Measurements from ENCODE around the gene ZNF664. TPM values are rescaled to one million over a fixed set of nuclear protein-coding genes. Genes with fewer than 3 reads are reported as not detected.

ZNF664 gene
- polyA plus RNA-seq, 2 donors: 16.6 to 18.3 TPM

GRCh38 chr12:124022161-124022560 lies 49.1 kb downstream of the ZNF664 start:
- Histone ChIP-seq H3K27me3 (ENCODE audit: control insufficient read depth in 1 of 2, insufficient read depth in 2 of 2, low read length in 2 of 2) (no peaks in the 10 kb centered on the region), H3K27ac (ENCODE audit: low read depth in 2 of 2, low read length in 1 of 2) (no peak overlapping the region), H3K4me3 (ENCODE audit: low read depth in 1 of 2, low read length in 2 of 2) (no peak overlapping the region), H3K36me3 (ENCODE audit: control insufficient read depth in 2 of 2, insufficient read depth in 2 of 2, low read length in 1 of 2) (no peaks in the 10 kb centered on the region), H3K4me1 (ENCODE audit: control insufficient read depth in 2 of 2, insufficient read depth in 2 of 2, low read length in 1 of 2) (no peaks in the 10 kb centered on the region), H3K9me3 (ENCODE audit: control insufficient read depth in 2 of 2, insufficient read depth in 1 of 2, low read depth in 1 of 2, low read length in 1 of 2) (no peaks in the 10 kb centered on the region)
- WGBS, 2 donors: 92 to 93% methylated on average over 3 of the region's 3 CpGs

- Histone ChIP-seq H3K27ac (ENCODE audit: low read depth in 2 of 2, low read length in 1 of 2) (no peak overlapping the region), H3K4me1 (ENCODE audit: control insufficient read depth in 2 of 2, insufficient read depth in 2 of 2, low read length in 1 of 2) (no peaks in the 10 kb centered on the region), H3K4me3 (ENCODE audit: low read depth in 1 of 2, low read length in 2 of 2) (no peak overlapping the region), H3K9me3 (ENCODE audit: control insufficient read depth in 2 of 2, insufficient read depth in 1 of 2, low read depth in 1 of 2, low read length in 1 of 2) (no peaks in the 10 kb centered on the region), H3K27me3 (ENCODE audit: control insufficient read depth in 1 of 2, insufficient read depth in 2 of 2, low read length in 2 of 2) (no peaks in the 10 kb centered on the region), H3K36me3 (ENCODE audit: control insufficient read depth in 2 of 2, insufficient read depth in 2 of 2, low read length in 1 of 2) (no peaks in the 10 kb centered on the region)
- WGBS, 2 donors: 70 to 71% methylated on average over 8 of the region's 8 CpGs
Measured at GRCh38 chr12:124024263-124024678, 51.3 kb downstream of the ZNF664 start.

- H3K9me3 ChIP-seq (ENCODE audit: control insufficient read depth in 2 of 2, insufficient read depth in 1 of 2, low read depth in 1 of 2, low read length in 1 of 2): no peaks in the 10 kb centered on the region
- no peak overlapping the region for H3K27ac ChIP-seq (ENCODE audit: low read depth in 2 of 2, low read length in 1 of 2)
- H3K27me3 ChIP-seq (ENCODE audit: control insufficient read depth in 1 of 2, insufficient read depth in 2 of 2, low read length in 2 of 2): no peaks in the 10 kb centered on the region
- no peaks in the 10 kb centered on the region for H3K4me1 ChIP-seq (ENCODE audit: control insufficient read depth in 2 of 2, insufficient read depth in 2 of 2, low read length in 1 of 2)
- WGBS, 2 donors: 69 to 77% methylated on average over 7 of the region's 7 CpGs
- H3K36me3 ChIP-seq (ENCODE audit: control insufficient read depth in 2 of 2, insufficient read depth in 2 of 2, low read length in 1 of 2): no peaks in the 10 kb centered on the region
- H3K4me3 ChIP-seq (ENCODE audit: low read depth in 1 of 2, low read length in 2 of 2): no peak overlapping the region
Measured at GRCh38 chr12:124024776-124025175, 51.8 kb downstream of the ZNF664 start.

- Histone ChIP-seq H3K27ac (ENCODE audit: low read depth in 2 of 2, low read length in 1 of 2) (no peak overlapping the region), H3K4me3 (ENCODE audit: low read depth in 1 of 2, low read length in 2 of 2) (no peak overlapping the region), H3K27me3 (ENCODE audit: control insufficient read depth in 1 of 2, insufficient read depth in 2 of 2, low read length in 2 of 2) (no peaks in the 10 kb centered on the region), H3K9me3 (ENCODE audit: control insufficient read depth in 2 of 2, insufficient read depth in 1 of 2, low read depth in 1 of 2, low read length in 1 of 2) (no peaks in the 10 kb centered on the region), H3K36me3 (ENCODE audit: control insufficient read depth in 2 of 2, insufficient read depth in 2 of 2, low read length in 1 of 2) (no peaks in the 10 kb centered on the region), H3K4me1 (ENCODE audit: control insufficient read depth in 2 of 2, insufficient read depth in 2 of 2, low read length in 1 of 2) (no peaks in the 10 kb centered on the region)
- WGBS, 2 donors: 84% methylated on average over 8 of the region's 8 CpGs
Measured at GRCh38 chr12:124025661-124026060, 52.6 kb downstream of the ZNF664 start.

- Histone ChIP-seq H3K27ac (ENCODE audit: low read depth in 2 of 2, low read length in 1 of 2) (no peak overlapping the region), H3K27me3 (ENCODE audit: control insufficient read depth in 1 of 2, insufficient read depth in 2 of 2, low read length in 2 of 2) (no peaks in the 10 kb centered on the region), H3K4me3 (ENCODE audit: low read depth in 1 of 2, low read length in 2 of 2) (no peak overlapping the region), H3K36me3 (ENCODE audit: control insufficient read depth in 2 of 2, insufficient read depth in 2 of 2, low read length in 1 of 2) (no peaks in the 10 kb centered on the region), H3K4me1 (ENCODE audit: control insufficient read depth in 2 of 2, insufficient read depth in 2 of 2, low read length in 1 of 2) (no peaks in the 10 kb centered on the region), H3K9me3 (ENCODE audit: control insufficient read depth in 2 of 2, insufficient read depth in 1 of 2, low read depth in 1 of 2, low read length in 1 of 2) (no peaks in the 10 kb centered on the region)
- 81 to 83% methylated on average over 14 of the region's 14 CpGs for WGBS, 2 donors
Measured at GRCh38 chr12:124026755-124027745, 54.0 kb downstream of the ZNF664 start.

- Histone ChIP-seq H3K36me3 (ENCODE audit: control insufficient read depth in 2 of 2, insufficient read depth in 2 of 2, low read length in 1 of 2) (no peaks in the 10 kb centered on the region), H3K4me3 (ENCODE audit: low read depth in 1 of 2, low read length in 2 of 2) (no peak overlapping the region), H3K9me3 (ENCODE audit: control insufficient read depth in 2 of 2, insufficient read depth in 1 of 2, low read depth in 1 of 2, low read length in 1 of 2) (no peaks in the 10 kb centered on the region), H3K4me1 (ENCODE audit: control insufficient read depth in 2 of 2, insufficient read depth in 2 of 2, low read length in 1 of 2) (no peaks in the 10 kb centered on the region), H3K27me3 (ENCODE audit: control insufficient read depth in 1 of 2, insufficient read depth in 2 of 2, low read length in 2 of 2) (no peaks in the 10 kb centered on the region), H3K27ac (ENCODE audit: low read depth in 2 of 2, low read length in 1 of 2) (no peak overlapping the region)
- WGBS, 2 donors: 74 to 76% methylated on average over 18 of the region's 18 CpGs
Measured at GRCh38 chr12:124027753-124028554, 54.9 kb downstream of the ZNF664 start.

GRCh38 chr12:124028555-124028925 lies 55.5 kb downstream of the ZNF664 start:
- no peaks in the 10 kb centered on the region for H3K9me3 ChIP-seq (ENCODE audit: control insufficient read depth in 2 of 2, insufficient read depth in 1 of 2, low read depth in 1 of 2, low read length in 1 of 2)
- no peaks in the 10 kb centered on the region for H3K4me1 ChIP-seq (ENCODE audit: control insufficient read depth in 2 of 2, insufficient read depth in 2 of 2, low read length in 1 of 2)
- WGBS, 2 donors: 39 to 40% methylated on average over 5 of the region's 5 CpGs
- H3K36me3 ChIP-seq (ENCODE audit: control insufficient read depth in 2 of 2, insufficient read depth in 2 of 2, low read length in 1 of 2): no peaks in the 10 kb centered on the region
- H3K27me3 ChIP-seq (ENCODE audit: control insufficient read depth in 1 of 2, insufficient read depth in 2 of 2, low read length in 2 of 2): no peaks in the 10 kb centered on the region
- H3K4me3 ChIP-seq (ENCODE audit: low read depth in 1 of 2, low read length in 2 of 2): no peak overlapping the region
- no peak overlapping the region for H3K27ac ChIP-seq (ENCODE audit: low read depth in 2 of 2, low read length in 1 of 2)

- 74 to 81% methylated on average over 12 of the region's 12 CpGs for WGBS, 2 donors
- Histone ChIP-seq H3K9me3 (ENCODE audit: control insufficient read depth in 2 of 2, insufficient read depth in 1 of 2, low read depth in 1 of 2, low read length in 1 of 2) (no peaks in the 10 kb centered on the region), H3K36me3 (ENCODE audit: control insufficient read depth in 2 of 2, insufficient read depth in 2 of 2, low read length in 1 of 2) (no peaks in the 10 kb centered on the region), H3K4me3 (ENCODE audit: low read depth in 1 of 2, low read length in 2 of 2) (no peak overlapping the region), H3K4me1 (ENCODE audit: control insufficient read depth in 2 of 2, insufficient read depth in 2 of 2, low read length in 1 of 2) (no peaks in the 10 kb centered on the region), H3K27me3 (ENCODE audit: control insufficient read depth in 1 of 2, insufficient read depth in 2 of 2, low read length in 2 of 2) (no peaks in the 10 kb centered on the region), H3K27ac (ENCODE audit: low read depth in 2 of 2, low read length in 1 of 2) (no peak overlapping the region)
Measured at GRCh38 chr12:124030008-124030407, 57.0 kb downstream of the ZNF664 start.

- Histone ChIP-seq H3K9me3 (ENCODE audit: control insufficient read depth in 2 of 2, insufficient read depth in 1 of 2, low read depth in 1 of 2, low read length in 1 of 2) (no peaks in the 10 kb centered on the region), H3K4me3 (ENCODE audit: low read depth in 1 of 2, low read length in 2 of 2) (no peak overlapping the region), H3K36me3 (ENCODE audit: control insufficient read depth in 2 of 2, insufficient read depth in 2 of 2, low read length in 1 of 2) (no peaks in the 10 kb centered on the region), H3K27me3 (ENCODE audit: control insufficient read depth in 1 of 2, insufficient read depth in 2 of 2, low read length in 2 of 2) (no peaks in the 10 kb centered on the region), H3K27ac (ENCODE audit: low read depth in 2 of 2, low read length in 1 of 2) (no peak overlapping the region), H3K4me1 (ENCODE audit: control insufficient read depth in 2 of 2, insufficient read depth in 2 of 2, low read length in 1 of 2) (no peaks in the 10 kb centered on the region)
- WGBS, 2 donors: 55 to 58% methylated on average over 12 of the region's 12 CpGs
Measured at GRCh38 chr12:124030510-124030909, 57.5 kb downstream of the ZNF664 start.

Data from esophagus (tissue), 2 donors.